ENCODE measurements around the gene LOC101059915.

DNA sequence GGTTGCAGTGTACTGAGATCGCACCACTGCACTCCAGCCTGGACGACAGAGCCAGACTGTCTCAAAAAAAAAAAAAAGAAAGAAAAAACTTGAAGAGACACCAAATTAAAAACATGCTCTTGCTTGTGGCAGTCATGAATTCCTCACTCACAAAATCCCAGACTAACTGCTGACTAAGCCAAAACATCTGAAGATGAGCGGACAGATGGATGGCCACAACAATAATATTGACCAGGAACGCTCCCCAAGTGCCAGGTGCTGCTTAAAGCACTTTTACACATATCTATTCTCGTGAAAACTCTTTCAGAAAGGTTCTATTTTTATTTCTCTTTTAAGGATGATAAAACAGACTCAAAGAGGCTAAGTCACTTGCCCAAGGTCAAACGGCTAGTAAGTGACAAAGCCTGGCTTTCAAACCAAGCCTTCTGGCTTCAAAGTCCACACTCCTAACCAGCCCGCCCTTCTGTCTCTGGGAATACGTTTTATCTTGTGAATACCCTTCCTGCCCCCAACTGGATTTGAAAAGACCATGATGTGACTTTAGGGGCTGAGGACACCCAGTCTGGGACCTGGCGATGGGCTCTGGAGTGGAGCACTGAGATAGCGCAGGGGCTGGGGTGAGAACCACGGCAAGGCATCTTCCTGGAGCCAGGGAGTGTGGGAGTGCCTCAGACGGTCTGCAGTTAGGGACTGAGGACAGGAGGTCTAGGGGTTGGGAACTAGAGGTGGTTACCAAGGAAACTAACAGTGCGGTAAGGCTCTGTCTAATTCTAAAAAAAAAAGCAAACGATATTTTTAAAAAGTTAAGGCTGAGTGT, 39.5 kb upstream of the LOC101059915 start:
- TF ChIP-seq, protein P1, sequence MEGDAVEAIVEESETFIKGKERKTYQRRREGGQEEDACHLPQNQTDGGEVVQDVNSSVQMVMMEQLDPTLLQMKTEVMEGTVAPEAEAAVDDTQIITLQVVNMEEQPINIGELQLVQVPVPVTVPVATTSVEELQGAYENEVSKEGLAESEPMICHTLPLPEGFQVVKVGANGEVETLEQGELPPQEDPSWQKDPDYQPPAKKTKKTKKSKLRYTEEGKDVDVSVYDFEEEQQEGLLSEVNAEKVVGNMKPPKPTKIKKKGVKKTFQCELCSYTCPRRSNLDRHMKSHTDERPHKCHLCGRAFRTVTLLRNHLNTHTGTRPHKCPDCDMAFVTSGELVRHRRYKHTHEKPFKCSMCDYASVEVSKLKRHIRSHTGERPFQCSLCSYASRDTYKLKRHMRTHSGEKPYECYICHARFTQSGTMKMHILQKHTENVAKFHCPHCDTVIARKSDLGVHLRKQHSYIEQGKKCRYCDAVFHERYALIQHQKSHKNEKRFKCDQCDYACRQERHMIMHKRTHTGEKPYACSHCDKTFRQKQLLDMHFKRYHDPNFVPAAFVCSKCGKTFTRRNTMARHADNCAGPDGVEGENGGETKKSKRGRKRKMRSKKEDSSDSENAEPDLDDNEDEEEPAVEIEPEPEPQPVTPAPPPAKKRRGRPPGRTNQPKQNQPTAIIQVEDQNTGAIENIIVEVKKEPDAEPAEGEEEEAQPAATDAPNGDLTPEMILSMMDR (IDR thresholded peaks at IDR 0.05 in 2 of 3, conservative IDR thresholded peaks at IDR 0.05 in 1 of 3; ENCODE audit: borderline replicate concordance in 1 of 3, insufficient read depth in 1 of 3, low read depth in 2 of 3, low read length in 2 of 3) = no peak
- TF ChIP-seq CEBPB (IDR thresholded peaks at IDR 0.05; ENCODE audit: low read depth) (no peak), POLR2A (IDR thresholded peaks at IDR 0.05; ENCODE audit: borderline replicate concordance, extremely low read depth, insufficient read depth, insufficient read length) (no peak), POLR2AphosphoS5 (IDR thresholded peaks at IDR 0.05; ENCODE audit: low read depth, low read length) (no peak), JUND (IDR thresholded peaks at IDR 0.05) (no peak), SP1 (IDR thresholded peaks at IDR 0.05; ENCODE audit: low read depth) (no peak), SRF (IDR thresholded peaks at IDR 0.05; ENCODE audit: low read depth) (no peak), ZNF274 (IDR thresholded peaks at IDR 0.05; ENCODE audit: low read depth, low read length) (no peak), EGR1 (IDR thresholded peaks at IDR 0.05; ENCODE audit: low read depth) (no peak), YY1 (IDR thresholded peaks at IDR 0.05; ENCODE audit: extremely low read depth, insufficient replicate concordance, low read depth, low read length) (no peak), FOSL1 (IDR thresholded peaks at IDR 0.05; ENCODE audit: low read depth) (no peak)
- TF ChIP-seq, protein P2, sequence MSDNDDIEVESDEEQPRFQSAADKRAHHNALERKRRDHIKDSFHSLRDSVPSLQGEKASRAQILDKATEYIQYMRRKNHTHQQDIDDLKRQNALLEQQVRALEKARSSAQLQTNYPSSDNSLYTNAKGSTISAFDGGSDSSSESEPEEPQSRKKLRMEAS (IDR thresholded peaks at IDR 0.05) = no peak
- TF ChIP-seq, protein P3, sequence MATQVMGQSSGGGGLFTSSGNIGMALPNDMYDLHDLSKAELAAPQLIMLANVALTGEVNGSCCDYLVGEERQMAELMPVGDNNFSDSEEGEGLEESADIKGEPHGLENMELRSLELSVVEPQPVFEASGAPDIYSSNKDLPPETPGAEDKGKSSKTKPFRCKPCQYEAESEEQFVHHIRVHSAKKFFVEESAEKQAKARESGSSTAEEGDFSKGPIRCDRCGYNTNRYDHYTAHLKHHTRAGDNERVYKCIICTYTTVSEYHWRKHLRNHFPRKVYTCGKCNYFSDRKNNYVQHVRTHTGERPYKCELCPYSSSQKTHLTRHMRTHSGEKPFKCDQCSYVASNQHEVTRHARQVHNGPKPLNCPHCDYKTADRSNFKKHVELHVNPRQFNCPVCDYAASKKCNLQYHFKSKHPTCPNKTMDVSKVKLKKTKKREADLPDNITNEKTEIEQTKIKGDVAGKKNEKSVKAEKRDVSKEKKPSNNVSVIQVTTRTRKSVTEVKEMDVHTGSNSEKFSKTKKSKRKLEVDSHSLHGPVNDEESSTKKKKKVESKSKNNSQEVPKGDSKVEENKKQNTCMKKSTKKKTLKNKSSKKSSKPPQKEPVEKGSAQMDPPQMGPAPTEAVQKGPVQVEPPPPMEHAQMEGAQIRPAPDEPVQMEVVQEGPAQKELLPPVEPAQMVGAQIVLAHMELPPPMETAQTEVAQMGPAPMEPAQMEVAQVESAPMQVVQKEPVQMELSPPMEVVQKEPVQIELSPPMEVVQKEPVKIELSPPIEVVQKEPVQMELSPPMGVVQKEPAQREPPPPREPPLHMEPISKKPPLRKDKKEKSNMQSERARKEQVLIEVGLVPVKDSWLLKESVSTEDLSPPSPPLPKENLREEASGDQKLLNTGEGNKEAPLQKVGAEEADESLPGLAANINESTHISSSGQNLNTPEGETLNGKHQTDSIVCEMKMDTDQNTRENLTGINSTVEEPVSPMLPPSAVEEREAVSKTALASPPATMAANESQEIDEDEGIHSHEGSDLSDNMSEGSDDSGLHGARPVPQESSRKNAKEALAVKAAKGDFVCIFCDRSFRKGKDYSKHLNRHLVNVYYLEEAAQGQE (IDR thresholded peaks at IDR 0.05; ENCODE audit: low read depth) = no peak

Data from HCT116 (cell line).